Neutrophil (primary cell): Measurements from ENCODE around the gene CANT1.
"Not testable (repeated sequence)": the region's sequence is repeated elsewhere in the genome, so short reads cannot be mapped to it uniquely, and the experiment has no call there.

ENCODE experiments used
- H3K27ac ChIP-seq: fragments of 200-600 bp; sonication (generic); 2 replicates; pipeline ENCODE4 v1.5.1; 2016; ENCODE audit warnings: mild to moderate bottlenecking, moderate library complexity
- H3K27me3 ChIP-seq: fragments of 200-600 bp; sonication (generic); 2 replicates; pipeline ENCODE4 v1.6.0; 2016; ENCODE audit warnings: mild to moderate bottlenecking
- H3K36me3 ChIP-seq: fragments of 200-600 bp; sonication (generic); 2 replicates; pipeline ENCODE4 v1.5.1; 2017
- H3K4me1 ChIP-seq, 2 experiments: fragments of 200-600 bp in 1 of 2; sonication (generic) in 1 of 2; 1 replicate in 1 of 2; 2 replicates in 1 of 2; pipeline versions ENCODE4 v1.5.1 to v1.6.1; 2013 to 2016; ENCODE audit warnings: low read depth in 1 of 2, low read length in 1 of 2, mild to moderate bottlenecking in 1 of 2, moderate library complexity in 1 of 2; ENCODE audit not compliant: control insufficient read depth in 1 of 2, insufficient read depth in 1 of 2
- H3K4me3 ChIP-seq, 2 experiments: fragments of 200-600 bp in 1 of 2; sonication (generic) in 1 of 2; 1 replicate in 1 of 2; 2 replicates in 1 of 2; pipeline ENCODE4 v1.5.1; 2013 to 2016; ENCODE audit warnings: low read depth in 1 of 2, low read length in 1 of 2, mild to moderate bottlenecking in 1 of 2, moderate library complexity in 1 of 2
- H3K9me3 ChIP-seq: fragments of 200-600 bp; sonication (generic); 2 replicates; pipeline ENCODE4 v1.5.1; 2016
- CTCF ChIP-seq: fragments of 200-600 bp; sonication (generic); IDR thresholded peaks from 2 replicates; pipeline ENCODE4 v1.5.1; 2016; ENCODE audit warnings: antibody characterized with exemption

Gene CANT1

GRCh38 chr17:79033046-79033616 is 23.6 kb upstream of the CANT1 start:
- Histone ChIP-seq H3K9me3 (no peaks in the 10 kb centered on the region), H3K4me3 (no peak overlapping the region), H3K27me3 (peaks cover 83% of the 10 kb centered on the region), H3K27ac (no peak overlapping the region), H3K36me3 (no peaks in the 10 kb centered on the region), H3K4me1 (no peaks in the 10 kb centered on the region)
- no peak for TF ChIP-seq CTCF

DNA sequence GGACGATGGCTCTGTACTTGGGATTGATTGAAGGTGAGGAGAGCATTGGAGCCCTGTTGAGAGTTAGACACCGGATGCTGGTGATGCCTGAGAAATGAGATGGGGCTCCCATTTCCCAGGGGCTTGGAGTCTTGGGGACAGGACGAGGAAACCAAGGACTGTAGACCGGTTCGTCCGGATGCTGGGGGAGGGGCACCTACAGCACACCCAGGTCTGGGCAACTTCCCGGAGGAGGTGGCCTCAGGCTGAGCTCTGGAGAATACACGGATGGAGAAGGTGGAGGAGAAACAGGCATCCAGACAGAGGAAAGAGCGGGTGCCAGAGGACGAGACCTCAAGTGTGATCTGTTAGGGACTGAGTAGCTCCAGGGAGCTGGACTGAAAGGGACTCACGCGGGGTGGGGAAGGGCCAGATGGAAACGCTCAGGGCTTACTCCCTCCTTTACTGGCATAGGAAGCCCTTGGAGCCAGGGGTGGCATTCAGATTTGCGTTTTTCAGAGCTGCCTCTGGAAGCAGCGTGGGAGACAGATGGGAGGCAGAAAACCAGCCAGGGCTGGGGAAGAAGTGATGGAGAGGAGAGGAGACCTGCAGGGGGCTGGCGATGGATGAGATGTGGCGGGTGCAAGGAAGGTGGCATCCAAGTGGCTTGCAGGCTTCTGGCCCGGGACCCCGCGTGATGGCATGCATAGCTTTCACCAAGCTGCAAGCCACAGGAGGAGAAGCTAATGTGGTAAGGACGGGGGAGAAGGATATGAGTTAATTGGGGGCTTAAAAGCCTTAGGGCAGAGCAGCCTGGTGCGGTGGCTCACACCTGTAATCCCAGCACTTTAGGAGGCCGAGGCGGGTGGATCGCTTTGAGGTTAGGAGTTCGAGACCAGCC is 22.7 kb upstream of the CANT1 start:
- Histone ChIP-seq H3K9me3 (no peaks in the 10 kb centered on the region), H3K4me1 (no peaks in the 10 kb centered on the region), H3K27me3 (peaks cover 86% of the 10 kb centered on the region), H3K27ac (no peak overlapping the region), H3K4me3 (no peak overlapping the region), H3K36me3 (no peaks in the 10 kb centered on the region)
- no peak for TF ChIP-seq CTCF

DNA sequence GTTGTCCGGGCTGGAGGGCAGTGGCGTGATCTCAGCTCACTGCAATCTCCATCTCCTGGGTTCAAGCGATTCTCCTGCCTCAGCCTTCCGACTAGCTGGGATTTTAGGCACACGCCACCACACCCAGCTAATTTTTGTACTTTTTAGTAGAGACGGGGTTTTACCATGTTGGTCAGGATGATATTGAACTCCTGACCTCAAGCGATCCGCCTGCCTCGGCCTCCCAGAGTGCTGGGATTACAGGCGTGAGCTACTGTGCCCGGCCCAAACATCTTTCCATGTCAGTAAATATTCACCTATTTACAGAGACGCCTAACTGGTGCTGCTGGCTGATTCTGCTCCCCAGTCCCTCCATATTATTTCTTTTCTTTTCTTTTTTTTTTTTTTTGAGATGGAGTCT is 21.1 kb upstream of the CANT1 start:
- H3K9me3 ChIP-seq, H3K4me3 ChIP-seq, H3K36me3 ChIP-seq, H3K27ac ChIP-seq, H3K4me1 ChIP-seq: not testable (repeated sequence)
- H3K27me3 ChIP-seq = peaks cover 92% of the 10 kb centered on the region

DNA sequence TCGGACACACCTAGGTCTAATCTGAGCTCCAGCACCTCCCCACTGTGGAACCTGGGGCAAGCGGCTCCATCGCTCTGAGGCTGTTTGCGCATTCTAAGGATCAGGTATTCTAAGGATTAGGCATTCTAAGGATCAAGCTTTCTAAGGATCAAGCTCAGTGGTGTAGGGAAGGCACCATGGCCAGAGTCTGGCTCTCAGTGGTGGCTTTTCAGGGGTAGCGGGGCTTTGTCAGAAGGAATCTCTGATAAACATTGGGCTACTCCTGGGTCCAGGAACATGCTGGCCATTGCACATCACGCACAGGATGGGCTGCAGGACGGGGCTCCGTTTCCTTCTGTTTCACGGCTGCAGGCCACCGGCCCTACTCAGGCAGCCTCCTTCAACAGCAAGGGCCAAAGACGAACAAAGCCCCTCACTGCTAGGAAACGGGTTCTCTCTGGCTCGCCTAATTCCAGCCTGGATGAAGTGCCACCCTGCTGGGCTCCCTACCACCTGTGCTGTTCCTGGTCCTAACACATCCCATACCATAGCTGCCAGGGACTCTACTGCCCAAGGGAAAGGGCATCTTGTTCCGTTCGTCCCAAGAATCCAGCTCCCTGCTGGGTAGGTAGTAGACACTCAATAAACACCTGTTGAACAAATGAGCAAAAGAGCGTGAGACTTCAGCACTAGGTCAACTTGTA is 19.9 kb upstream of the CANT1 start:
- no peak for TF ChIP-seq CTCF
- Histone ChIP-seq H3K36me3 (no peaks in the 10 kb centered on the region), H3K4me3 (no peak overlapping the region), H3K4me1 (peaks cover 0 to 1% of the 10 kb centered on the region in 2 experiments), H3K27me3 (peaks cover 92% of the 10 kb centered on the region), H3K9me3 (no peaks in the 10 kb centered on the region), H3K27ac (no peak overlapping the region)

GRCh38 chr17:79028496-79029326 is 19.1 kb upstream of the CANT1 start:
- no peaks in the 10 kb centered on the region for H3K9me3 ChIP-seq
- no peak overlapping the region for H3K27ac ChIP-seq
- H3K27me3 ChIP-seq = peaks cover 92% of the 10 kb centered on the region
- TF ChIP-seq CTCF = no peak
- peaks cover 0 to 9% of the 10 kb centered on the region in 2 experiments for H3K4me1 ChIP-seq
- no peaks in the 10 kb centered on the region for H3K36me3 ChIP-seq
- no peak overlapping the region for H3K4me3 ChIP-seq
